SHP77 (cell line): ENCODE measurements around the gene KIAA0232.
"Not testable (repeated sequence)": the region's sequence is repeated elsewhere in the genome, so short reads cannot be mapped to it uniquely, and the experiment has no call there.

Source experiments
- DNase-seq, 2 experiments: peaks; one replicate each; lab custom pipeline; 2025; lab: John Stamatoyannopoulos, UW

Gene KIAA0232

DNA sequence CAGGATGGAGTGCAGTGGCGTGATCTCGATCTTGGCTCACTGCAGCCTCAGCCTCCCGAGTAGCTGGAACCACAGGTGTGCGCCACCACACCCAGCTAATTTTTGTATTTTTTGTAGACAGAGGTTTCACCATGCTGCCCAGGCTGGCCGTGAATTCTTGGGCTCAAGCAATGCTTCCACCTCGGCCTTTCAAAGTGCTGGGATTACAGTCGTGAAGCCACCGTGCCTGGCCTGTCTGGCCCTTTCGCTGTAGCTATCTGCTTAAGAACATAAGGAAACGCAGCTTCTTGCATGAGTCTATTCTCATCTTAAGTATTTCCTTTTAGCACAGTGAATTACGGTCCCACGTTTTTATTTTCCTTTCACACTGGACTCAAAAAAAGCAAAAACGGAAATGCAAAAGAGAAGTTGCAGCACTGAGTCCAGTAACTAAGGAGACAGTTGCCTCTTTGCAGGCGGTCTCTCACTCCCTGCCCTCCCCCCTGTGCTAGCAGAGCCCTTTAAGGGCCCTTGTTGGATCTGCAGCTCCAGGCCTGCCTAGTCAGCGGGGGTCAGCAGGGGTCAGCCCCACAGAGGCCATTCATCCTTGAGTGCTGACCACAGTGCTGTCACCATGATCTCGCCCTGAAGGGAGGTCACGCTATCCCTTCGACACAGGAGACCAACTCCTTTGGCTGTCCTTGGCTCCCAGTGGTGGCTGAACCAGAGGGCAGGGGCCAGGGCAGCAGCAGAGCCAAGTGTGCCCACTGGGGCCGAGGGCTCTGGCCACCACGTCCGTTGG, 105.3 kb downstream of the KIAA0232 start:
- DNase-seq: no peak

DNA sequence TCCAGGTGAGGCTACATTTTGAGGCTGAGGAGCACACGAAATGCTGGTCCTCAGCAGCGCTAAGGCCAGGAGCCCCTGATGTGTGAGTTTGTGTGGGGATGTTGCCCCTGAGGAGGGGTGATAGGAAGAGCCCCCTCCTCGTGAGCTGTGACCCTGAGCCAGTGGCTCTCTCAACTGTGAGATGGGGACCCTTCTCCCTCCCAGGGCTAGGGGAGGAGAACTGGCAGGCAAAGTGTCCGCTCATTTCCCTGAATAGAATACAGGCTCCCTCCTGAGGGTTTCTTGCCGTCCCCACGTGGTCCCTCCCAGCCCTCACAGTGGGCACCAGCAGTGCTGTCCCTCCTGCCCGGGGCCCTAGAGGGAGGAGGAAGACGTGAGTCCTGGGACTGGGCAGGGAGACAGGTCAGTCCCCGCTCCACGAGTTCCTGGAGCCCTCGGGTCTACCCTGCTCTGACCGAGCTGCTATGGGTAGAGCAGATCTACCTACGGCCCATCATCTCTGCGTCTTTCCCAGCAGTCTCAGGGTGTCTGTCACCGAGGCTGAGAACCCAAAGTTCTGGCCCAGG, 106.1 kb downstream of the KIAA0232 start:
- no peak for DNase-seq

- DNase-seq: no peak
Measured at GRCh38 chr4:6889101-6889735, 106.7 kb downstream of the KIAA0232 start.

- DNase-seq: no peak
Measured at GRCh38 chr4:6889736-6890324, 107.3 kb downstream of the KIAA0232 start.

- DNase-seq: no peak
Measured at GRCh38 chr4:6890358-6890757, 107.8 kb downstream of the KIAA0232 start.

GRCh38 chr4:6890971-6891370, 108.4 kb downstream of the KIAA0232 start:
- DNase-seq: not testable (repeated sequence)

DNA sequence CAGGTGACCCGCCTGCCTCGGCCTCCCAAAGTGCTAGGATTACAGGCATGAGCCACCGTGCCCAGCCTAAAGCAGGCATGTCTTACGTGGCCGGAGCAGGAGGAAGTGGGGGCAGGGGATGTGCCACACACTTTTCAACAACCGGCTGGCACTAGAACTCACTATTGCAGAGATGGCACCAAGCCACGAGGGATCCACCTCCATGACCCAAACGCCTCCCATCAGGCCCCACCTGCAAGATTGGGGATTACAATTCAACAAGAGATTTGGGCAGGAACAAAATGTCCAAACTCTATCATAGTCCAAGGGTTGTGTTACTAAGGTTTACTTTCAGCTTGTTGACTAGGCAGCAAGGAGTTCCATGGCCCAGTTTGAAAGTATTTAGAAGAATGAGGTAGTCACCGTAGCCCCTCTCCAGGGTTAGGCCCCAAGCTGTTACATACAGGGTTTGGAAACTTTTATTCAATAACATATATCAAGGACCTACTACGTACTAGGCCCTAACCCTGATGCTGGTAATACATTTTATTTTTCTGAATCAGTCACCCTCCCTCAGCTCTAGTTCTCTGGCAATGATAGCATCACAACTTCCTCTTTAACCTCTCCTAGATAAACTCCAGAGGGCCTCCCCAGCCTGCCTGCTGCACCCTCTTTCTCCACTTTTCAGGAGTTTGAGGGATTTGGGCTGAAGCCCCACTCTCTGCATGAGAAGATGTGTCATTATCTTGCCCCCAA, 109.1 kb downstream of the KIAA0232 start:
- DNase-seq: no peak

GRCh38 chr4:6892190-6892908, 109.8 kb downstream of the KIAA0232 start:
- no peak for DNase-seq

- no peak for DNase-seq
Measured at GRCh38 chr4:6892909-6893202, 110.3 kb downstream of the KIAA0232 start.

DNA sequence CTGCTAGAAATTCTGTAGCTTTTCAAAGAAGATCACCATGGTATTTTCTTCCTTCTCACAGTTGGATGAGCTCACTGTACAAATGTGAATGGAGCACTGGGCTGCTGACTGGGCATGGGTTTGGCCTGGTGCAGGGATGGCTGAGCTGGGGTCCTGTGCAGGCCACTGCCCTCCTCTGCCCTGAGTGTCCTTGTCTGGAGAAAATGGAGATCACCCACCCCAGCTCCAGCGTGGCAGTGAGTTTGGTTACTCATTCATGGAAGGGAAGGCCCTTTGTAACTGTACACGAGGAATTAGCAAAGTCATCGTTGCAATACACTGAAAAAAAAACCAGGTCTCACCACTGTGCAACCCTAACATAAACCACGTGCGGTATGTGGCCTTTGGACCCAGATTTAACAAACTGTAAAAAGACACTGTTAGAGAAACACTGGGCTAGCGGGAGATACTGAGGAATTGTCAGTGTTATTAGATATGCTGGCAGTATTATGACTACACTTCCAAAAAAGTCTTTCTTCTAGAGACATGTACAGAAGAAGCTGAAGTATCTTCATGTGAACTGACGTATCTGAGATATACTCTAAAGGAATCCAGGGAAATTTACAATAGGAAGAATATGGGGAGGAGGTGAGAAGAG, 111.0 kb downstream of the KIAA0232 start:
- DNase-seq: no peak

DNA sequence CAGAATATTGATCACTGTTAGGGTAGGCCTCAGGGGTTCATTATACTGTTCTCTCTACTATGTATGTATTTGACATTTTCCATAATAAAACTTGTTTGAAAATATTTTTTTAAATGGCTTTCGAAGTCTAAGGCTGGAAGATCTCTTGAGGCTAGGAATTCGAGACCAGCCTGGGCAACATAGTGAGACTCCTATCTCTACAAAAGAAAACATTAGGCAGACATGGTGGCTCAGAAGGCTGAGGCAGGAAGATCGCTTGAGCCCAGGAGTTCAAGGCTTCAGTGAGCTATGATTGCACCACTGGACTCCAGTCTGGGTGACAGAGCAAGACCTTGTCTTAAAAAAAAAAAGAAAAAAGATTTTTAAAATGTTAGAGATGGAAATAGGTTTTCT, 111.6 kb downstream of the KIAA0232 start:
- no peak for DNase-seq

- DNase-seq: no peak
Measured at GRCh38 chr4:6894528-6895498, 112.3 kb downstream of the KIAA0232 start.

GRCh38 chr4:6896035-6896434, 113.5 kb downstream of the KIAA0232 start:
- DNase-seq: no peak

GRCh38 chr4:6898763-6899162, 116.2 kb downstream of the KIAA0232 start:
- DNase-seq: no peak

GRCh38 chr4:6900181-6900812, 117.8 kb downstream of the KIAA0232 start:
- DNase-seq: no peak

- DNase-seq: no peak
Measured at GRCh38 chr4:6900956-6901355, 118.4 kb downstream of the KIAA0232 start.

- no peak for DNase-seq
Measured at GRCh38 chr4:6901669-6902317, 119.3 kb downstream of the KIAA0232 start.

DNA sequence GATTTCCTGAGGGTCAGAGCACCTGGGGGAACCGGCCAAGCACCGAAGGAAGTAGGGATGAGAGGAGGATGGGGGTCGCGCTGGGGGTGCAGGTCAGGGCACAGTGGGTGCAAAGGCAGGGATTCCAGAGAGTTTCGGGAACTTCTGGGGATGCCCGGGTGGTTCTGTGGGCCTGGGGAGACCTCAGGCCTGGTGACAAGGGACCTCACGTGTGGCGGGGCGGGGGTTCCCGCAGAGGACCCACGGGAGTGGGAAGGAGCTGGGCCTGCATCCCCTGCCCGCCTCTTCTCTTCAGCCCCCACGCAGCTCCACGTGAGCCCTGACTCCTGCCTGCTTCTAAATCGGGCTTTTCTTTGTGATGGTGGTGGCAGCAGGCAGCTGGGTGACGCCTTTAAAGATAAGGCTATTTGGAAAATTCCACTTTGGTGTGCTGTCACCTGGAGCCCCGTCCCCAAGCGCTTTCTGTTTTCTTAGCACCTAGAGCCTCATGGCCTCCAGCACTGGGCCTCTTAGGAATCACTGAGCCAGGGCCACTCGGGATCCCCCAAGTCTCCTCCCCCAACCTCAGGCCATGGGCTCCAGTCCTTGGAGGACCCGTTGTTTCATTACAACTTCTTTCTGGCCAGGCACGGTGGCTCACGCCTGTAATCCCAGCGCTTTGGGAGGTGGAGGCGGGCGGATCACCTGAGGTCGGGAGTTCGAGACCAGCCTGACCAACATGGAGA, 120.0 kb downstream of the KIAA0232 start:
- no peak for DNase-seq
